Thyroid gland (tissue), 4 donors: ENCODE measurements around the gene PADI3.

ENCODE experiments used
- POLR2A ChIP-seq, 2 donors: fragments of 450-650 bp; IDR thresholded peaks; one replicate each; pipeline ENCODE4 v1.6.1; 2017; ENCODE audit warnings: antibody characterized with exemption in 2 of 2, mild to moderate bottlenecking in 2 of 2, moderate library complexity in 1 of 2
- TF ChIP-seq, protein P1 (sequence below), 6 experiments: fragments of 200-600 bp in 3 of 6; fragments of 450-650 bp in 3 of 6; sonication (generic) in 3 of 6; IDR thresholded peaks; one replicate each; pipeline ENCODE4 v1.5.1; 2016 to 2019; ENCODE audit warnings: antibody characterized with exemption in 6 of 6, mild to moderate bottlenecking in 2 of 6, inconsistent platforms in 1 of 6, moderate library complexity in 1 of 6

DNA sequence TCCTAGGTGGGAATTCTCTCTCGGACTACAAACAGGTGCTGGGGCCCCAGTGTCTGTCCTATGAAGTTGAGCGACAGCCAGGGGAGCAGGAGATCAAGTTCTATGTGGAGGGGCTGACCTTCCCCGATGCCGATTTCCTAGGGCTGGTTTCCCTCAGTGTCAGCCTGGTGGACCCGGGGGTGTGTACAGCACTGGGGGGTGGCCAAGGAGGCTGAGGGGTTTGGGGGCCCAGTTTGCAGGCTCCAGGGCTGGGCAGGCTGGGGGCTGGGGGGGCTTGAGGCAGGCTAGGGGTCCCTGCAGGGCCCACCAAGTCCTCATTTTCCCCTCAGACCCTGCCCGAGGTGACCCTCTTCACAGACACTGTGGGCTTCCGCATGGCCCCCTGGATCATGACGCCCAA is 20.3 kb upstream of the PADI3 start:
- TF ChIP-seq, protein P1, sequence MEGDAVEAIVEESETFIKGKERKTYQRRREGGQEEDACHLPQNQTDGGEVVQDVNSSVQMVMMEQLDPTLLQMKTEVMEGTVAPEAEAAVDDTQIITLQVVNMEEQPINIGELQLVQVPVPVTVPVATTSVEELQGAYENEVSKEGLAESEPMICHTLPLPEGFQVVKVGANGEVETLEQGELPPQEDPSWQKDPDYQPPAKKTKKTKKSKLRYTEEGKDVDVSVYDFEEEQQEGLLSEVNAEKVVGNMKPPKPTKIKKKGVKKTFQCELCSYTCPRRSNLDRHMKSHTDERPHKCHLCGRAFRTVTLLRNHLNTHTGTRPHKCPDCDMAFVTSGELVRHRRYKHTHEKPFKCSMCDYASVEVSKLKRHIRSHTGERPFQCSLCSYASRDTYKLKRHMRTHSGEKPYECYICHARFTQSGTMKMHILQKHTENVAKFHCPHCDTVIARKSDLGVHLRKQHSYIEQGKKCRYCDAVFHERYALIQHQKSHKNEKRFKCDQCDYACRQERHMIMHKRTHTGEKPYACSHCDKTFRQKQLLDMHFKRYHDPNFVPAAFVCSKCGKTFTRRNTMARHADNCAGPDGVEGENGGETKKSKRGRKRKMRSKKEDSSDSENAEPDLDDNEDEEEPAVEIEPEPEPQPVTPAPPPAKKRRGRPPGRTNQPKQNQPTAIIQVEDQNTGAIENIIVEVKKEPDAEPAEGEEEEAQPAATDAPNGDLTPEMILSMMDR (IDR thresholded peaks at IDR 0.05), result no peak
- TF ChIP-seq POLR2A (IDR thresholded peaks at IDR 0.05), result no peak
